IPS-20b (cell line): ENCODE measurements around the gene CLASP1.

Experiments used
- H3K27ac ChIP-seq: one replicate; pipeline ENCODE4 v1.5.1; 2013; ENCODE audit warnings: low read length
- H3K27me3 ChIP-seq: 2 replicates; pipeline ENCODE4 v1.6.1; 2013; ENCODE audit warnings: mild to moderate bottlenecking, low read length, inconsistent platforms; ENCODE audit not compliant: insufficient read depth
- H3K36me3 ChIP-seq: 2 replicates; pipeline ENCODE4 v1.6.1; 2013; ENCODE audit warnings: low read depth, mild to moderate bottlenecking, inconsistent platforms, low read length, moderate library complexity; ENCODE audit not compliant: insufficient read depth
- H3K4me1 ChIP-seq: 2 replicates; pipeline ENCODE4 v1.6.1; 2013; ENCODE audit warnings: mild to moderate bottlenecking, control low read depth, inconsistent platforms, low read length, moderate library complexity; ENCODE audit not compliant: insufficient read depth
- H3K4me3 ChIP-seq: 2 replicates; pipeline ENCODE4 v1.5.1; 2013; ENCODE audit warnings: mild to moderate bottlenecking, low read length, inconsistent platforms
- H3K9ac ChIP-seq: 2 replicates; pipeline ENCODE4 v1.6.1; 2013; ENCODE audit warnings: low read depth, mild to moderate bottlenecking, inconsistent platforms, low read length, moderate library complexity
- H3K9me3 ChIP-seq: 2 replicates; pipeline ENCODE4 v1.6.1; 2013; ENCODE audit warnings: mild to moderate bottlenecking, low read depth, low read length, inconsistent platforms; ENCODE audit not compliant: insufficient read depth

Gene CLASP1

DNA sequence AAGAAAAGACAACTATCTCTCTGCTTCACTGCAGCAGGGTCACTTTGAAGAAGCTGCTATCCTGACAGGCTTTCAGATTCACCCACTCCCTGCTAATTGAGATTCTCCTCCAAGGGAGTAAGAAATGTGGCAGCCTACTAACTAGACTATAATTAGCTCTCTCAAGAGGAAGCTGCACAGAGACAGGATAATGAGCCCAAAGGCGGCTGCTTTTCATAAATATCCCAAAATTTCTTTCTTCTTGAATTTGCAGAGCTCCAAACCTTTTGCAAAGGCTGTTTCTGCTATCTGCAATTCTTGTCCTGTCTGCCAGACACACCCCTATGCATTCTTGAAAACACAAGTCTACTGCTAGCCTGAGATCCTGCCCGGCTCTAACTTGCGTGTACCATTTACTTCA, 172.6 kb downstream of the CLASP1 start:
- Histone ChIP-seq H3K9me3 (no peaks in the 10 kb centered on the region), H3K9ac (no peak overlapping the region), H3K4me3 (no peak overlapping the region), H3K27ac (no peak overlapping the region), H3K36me3 (no peaks in the 10 kb centered on the region), H3K4me1 (peaks cover 20% of the 10 kb centered on the region), H3K27me3 (no peaks in the 10 kb centered on the region)

DNA sequence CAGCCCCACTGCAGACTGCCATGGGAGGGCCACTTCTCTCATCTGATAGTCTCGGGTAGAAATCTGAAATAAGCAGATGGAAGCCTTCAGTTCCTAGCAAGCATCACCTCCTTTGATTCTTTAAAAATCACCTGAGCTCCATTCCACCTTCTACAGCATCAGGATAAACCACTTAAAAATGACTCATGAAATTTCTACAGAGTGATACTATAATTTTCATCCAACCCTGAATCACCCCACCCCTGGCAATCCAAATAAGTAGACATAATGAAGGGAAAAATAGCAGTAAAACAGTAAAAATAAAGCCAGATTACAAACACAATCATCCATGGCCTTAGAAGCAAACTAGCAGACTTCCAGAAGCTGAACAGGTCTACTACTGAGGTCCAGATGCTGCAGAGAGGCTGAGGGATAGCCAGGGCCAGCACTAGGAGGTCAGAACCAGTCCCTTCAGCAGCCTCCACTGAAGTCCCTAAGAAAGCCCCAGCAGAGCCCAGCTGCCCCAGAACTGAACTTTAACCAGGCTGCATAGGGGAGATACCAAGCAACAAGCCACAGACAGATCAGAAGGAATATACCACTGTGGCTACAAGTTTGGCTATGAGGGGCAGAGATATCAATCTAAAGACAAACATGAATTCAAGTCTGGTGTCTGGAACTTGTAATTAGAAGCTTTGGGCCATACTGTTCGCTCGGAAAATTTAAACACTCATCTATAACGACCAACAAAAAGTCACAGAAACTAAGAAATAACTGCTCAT, 173.3 kb downstream of the CLASP1 start:
- H3K36me3 ChIP-seq = 0 out of 2 replicates have a peak, but pooled peaks cover under 1% of the 10 kb centered on the region
- no peak overlapping the region for H3K4me3 ChIP-seq
- H3K9ac ChIP-seq = no peak overlapping the region
- H3K4me1 ChIP-seq = peaks cover 26% of the 10 kb centered on the region
- H3K27me3 ChIP-seq = no peaks in the 10 kb centered on the region
- no peaks in the 10 kb centered on the region for H3K9me3 ChIP-seq
- H3K27ac ChIP-seq = no peak overlapping the region

DNA sequence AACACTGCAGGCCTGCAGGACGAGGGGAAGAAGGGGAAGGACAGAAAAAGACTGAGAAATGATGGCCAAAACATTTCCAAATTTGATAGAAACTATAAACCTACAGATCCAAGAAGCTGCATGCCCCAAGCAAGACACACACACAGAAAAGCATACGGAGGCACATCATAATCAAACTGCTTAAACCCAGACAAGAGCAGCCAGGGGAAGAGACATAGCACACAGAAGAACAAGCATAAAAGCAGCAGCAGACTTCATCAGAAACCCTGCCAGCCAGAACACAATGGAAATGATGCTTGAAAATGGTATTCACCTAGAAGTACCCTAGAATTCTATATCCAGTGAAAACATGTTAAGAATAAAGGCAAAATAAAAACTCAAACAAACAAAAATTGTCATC, 175.8 kb downstream of the CLASP1 start:
- Histone ChIP-seq H3K4me1 (peaks cover 20% of the 10 kb centered on the region), H3K9me3 (no peaks in the 10 kb centered on the region), H3K27ac (no peak overlapping the region), H3K27me3 (no peaks in the 10 kb centered on the region), H3K4me3 (no peak overlapping the region), H3K9ac (no peak overlapping the region), H3K36me3 (peaks cover 22% of the 10 kb centered on the region)

DNA sequence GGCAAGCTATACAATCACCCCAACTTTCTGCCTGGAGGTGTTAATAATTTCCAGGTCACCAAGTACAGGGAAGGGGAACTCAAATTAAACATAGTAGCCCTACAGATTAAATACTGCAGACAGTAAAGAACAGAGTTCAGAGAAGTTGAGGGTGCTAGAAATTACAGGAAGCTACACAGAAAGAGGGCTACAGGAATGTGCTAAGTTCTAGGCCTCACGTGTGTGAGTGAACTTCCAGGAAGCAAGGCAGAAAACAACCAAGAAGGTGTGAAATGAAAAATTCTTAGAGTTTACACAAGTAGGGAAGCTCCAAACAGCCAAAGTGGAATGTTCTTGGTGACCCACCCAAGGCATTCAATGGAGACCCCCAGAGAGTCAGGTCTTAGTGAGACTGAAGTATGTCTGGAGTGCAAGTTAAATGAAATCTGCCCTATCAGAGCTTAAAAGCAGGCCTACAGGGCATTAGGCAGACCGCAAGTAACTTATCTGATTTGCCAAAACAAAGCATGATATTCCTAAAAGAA, 176.7 kb downstream of the CLASP1 start:
- Histone ChIP-seq H3K36me3 (peaks cover 32% of the 10 kb centered on the region), H3K9ac (no peak overlapping the region), H3K27ac (no peak overlapping the region), H3K27me3 (no peaks in the 10 kb centered on the region), H3K4me3 (no peak overlapping the region), H3K4me1 (peaks cover 20% of the 10 kb centered on the region), H3K9me3 (no peaks in the 10 kb centered on the region)

DNA sequence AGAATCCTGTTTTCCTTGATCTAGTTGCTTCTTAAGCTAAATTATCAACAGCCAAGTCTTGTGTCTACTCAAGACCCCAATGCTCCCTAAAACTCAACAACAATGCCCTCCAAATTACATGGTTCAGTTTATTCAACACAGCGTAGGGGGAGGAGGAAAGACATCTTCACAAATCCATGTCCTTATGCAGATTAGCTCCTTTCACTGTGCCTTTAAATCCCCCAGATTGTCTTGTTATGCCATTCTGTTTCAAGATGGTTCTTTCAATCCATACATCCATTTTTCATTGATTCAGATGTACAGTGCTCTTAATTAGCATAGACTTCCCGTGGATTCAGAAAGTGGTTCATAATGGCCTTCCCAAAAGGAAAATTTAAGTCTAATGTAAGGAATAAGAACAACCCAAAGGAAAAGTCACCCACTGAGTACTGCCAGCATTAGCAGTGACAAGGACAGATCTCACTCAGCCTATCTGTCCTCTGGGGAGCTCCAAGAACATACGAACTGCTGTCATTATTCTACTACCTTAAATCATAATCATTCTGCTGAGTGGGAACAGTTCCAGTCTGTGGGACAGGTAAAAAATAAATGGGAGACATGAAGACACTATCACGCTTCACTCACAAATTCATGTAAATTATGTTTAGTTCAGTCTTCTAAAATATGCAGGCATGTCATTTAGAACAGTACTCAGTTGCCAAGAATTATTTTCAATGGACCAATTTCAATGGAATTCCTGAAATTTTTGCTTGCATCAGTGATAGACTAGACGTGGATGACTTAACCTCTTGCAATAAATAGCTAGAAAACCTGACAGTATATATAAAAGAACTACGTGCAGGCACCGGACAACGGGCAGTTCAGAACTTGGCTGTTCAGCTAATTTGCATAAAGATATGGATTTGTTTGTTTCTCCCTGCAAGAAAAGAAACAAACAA, 177.5 kb downstream of the CLASP1 start:
- H3K9me3 ChIP-seq = no peaks in the 10 kb centered on the region

DNA sequence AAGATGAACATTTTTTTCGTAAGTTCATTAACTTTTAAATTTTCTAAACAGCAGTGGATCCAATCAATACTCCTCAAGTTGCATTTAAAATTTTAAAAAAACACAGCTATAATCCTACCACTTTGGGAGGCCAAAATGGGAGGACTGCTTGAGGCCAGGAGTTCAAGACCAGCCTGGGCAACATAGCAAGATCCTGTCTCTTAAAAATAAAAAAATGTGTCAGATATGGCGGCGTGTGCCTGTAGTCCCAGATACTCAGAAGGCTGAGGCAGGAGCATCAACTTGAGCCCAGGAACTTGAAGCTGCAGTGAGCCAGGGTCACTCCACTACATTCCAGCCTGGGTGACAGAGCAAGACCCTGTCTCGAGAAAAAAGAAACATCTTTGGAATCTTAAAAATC, 178.3 kb downstream of the CLASP1 start:
- H3K4me1 ChIP-seq = peaks cover 17% of the 10 kb centered on the region
- no peak overlapping the region for H3K9ac ChIP-seq
- H3K4me3 ChIP-seq = no peak overlapping the region
- H3K27ac ChIP-seq = no peak overlapping the region
- no peaks in the 10 kb centered on the region for H3K27me3 ChIP-seq
- H3K36me3 ChIP-seq = peaks cover 47% of the 10 kb centered on the region
- H3K9me3 ChIP-seq = no peaks in the 10 kb centered on the region

More for the DNA sequence above, 177.5 kb downstream of the CLASP1 start:
- no peak overlapping the region for H3K4me3 ChIP-seq
- H3K27me3 ChIP-seq = no peaks in the 10 kb centered on the region
- peaks cover 39% of the 10 kb centered on the region for H3K36me3 ChIP-seq
- H3K9ac ChIP-seq = no peak overlapping the region; the same call in 1 of the 2 replicates
- peak overlapping the region; percentile 12 for H3K27ac ChIP-seq
- peaks cover 19% of the 10 kb centered on the region for H3K4me1 ChIP-seq

DNA sequence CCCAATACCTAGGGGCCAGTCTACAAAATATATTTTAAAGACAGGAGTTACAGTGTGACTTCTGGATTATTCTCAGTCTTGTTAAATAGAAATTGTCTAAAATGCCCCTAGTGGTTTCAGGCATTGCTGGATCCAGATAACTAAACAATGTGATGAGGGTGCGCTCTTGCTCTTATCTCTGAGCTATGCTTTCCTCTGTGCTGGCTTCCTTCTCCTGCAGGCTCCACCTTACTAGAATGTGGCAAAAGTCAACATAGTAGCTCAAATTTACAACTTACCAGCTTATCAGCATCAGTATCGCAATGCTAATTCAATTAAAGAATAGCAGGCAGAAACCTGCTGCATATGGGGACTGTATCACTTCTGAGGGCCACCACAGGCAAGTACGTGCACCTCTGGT, 179.9 kb downstream of the CLASP1 start:
- Histone ChIP-seq H3K9me3 (no peaks in the 10 kb centered on the region), H3K27ac (no peak overlapping the region), H3K27me3 (no peaks in the 10 kb centered on the region), H3K4me1 (peaks cover 17% of the 10 kb centered on the region), H3K36me3 (peaks cover 47% of the 10 kb centered on the region), H3K4me3 (no peak overlapping the region), H3K9ac (no peak overlapping the region)

DNA sequence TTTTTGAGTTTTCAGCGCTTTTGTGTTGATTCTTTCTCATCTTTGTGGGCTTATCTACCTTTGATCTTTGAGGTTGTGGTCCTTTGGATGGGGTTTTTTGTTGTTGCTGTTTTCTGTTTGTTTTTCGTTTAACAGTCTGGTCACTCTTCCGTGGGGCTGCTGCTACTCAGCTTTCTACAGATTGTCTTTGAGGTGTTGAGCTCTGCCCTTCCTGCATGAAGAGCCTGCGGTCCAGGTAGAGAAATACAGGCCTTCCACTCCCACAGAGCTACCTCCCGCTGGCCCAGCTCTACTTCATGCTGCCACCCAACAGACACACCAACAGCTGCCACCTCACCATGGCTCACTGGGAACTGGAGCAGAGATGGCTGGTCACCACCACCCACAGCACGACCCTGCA, 180.3 kb downstream of the CLASP1 start:
- Histone ChIP-seq H3K36me3 (peaks cover 47% of the 10 kb centered on the region), H3K4me1 (peaks cover 17% of the 10 kb centered on the region), H3K9me3 (no peaks in the 10 kb centered on the region)

DNA sequence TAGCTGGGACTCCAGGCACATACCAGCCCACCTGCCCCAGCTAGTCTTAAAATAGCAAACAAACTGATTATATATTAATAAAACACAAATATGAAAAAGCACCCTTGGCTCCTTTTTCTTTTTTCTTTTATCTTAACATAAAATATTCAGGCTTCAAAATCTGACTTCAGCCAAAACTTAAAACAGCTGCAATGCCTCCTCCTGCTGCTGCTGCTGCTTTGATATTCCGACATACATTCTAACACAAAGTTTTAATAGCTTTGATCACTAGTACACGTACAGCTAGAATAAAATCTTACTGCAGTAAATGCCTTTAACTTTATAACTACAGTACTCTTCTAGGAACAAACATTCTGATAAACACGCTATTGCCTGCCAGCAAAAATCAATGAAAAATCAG, 190.0 kb downstream of the CLASP1 start:
- no peak overlapping the region for H3K27ac ChIP-seq
- H3K36me3 ChIP-seq = peaks cover 85% of the 10 kb centered on the region
- no peak overlapping the region for H3K4me3 ChIP-seq
- H3K9ac ChIP-seq = no peak overlapping the region
- H3K9me3 ChIP-seq = no peaks in the 10 kb centered on the region
- no peaks in the 10 kb centered on the region for H3K27me3 ChIP-seq
- no peaks in the 10 kb centered on the region for H3K4me1 ChIP-seq

More for the DNA sequence above, 180.3 kb downstream of the CLASP1 start:
- H3K27ac ChIP-seq = no peak overlapping the region
- H3K4me3 ChIP-seq = no peak overlapping the region
- H3K27me3 ChIP-seq = no peaks in the 10 kb centered on the region
- H3K9ac ChIP-seq = no peak overlapping the region

DNA sequence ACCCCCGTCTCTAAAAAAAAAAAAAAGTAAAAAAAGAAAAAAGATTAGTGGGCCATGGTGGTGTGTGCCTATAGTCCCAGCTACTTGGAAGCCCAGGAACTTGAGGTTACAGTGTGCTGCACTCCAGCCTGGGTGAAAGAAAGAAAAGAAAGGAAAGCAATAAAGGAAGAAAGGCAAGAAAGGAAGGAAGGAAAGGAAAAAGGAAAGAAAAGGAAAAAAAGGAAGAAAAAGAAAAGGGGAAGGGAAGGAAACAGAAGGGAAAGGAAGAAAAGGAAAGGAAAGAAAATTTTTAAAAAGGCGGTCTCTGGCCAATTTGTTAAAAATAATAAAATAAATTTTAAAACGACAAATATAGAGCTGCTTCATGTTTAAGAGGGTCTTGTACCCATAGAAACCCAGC, 192.9 kb downstream of the CLASP1 start:
- no peaks in the 10 kb centered on the region for H3K9me3 ChIP-seq
- no peak overlapping the region for H3K9ac ChIP-seq
- H3K27ac ChIP-seq = no peak overlapping the region
- H3K36me3 ChIP-seq = peaks cover 81% of the 10 kb centered on the region
- no peaks in the 10 kb centered on the region for H3K27me3 ChIP-seq
- H3K4me1 ChIP-seq = no peaks in the 10 kb centered on the region
- no peak overlapping the region for H3K4me3 ChIP-seq

DNA sequence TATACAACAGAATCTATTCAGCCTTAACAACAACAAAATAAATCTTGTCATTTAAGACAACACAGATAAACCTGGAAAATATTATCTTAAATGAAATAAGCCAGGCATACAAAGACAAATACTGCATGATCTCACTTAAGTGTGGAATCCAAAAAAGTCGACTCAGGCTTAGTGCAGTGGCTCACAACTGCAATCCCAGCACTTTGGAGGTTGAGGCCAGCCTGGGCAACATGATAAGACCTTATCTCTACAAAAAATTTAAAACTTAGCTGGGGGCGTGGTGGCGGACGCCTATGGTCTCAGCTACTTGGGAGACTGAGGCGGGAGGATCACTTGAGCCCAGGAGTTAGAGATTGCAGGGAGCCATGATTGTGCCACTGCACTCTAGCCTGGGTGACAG, 193.8 kb downstream of the CLASP1 start:
- Histone ChIP-seq H3K36me3 (peaks cover 81% of the 10 kb centered on the region), H3K9me3 (no peaks in the 10 kb centered on the region), H3K4me1 (no peaks in the 10 kb centered on the region), H3K27me3 (no peaks in the 10 kb centered on the region), H3K4me3 (no peak overlapping the region), H3K27ac (no peak overlapping the region), H3K9ac (no peak overlapping the region)
